ENCODE results near the gene KTN1.
A peak's percentile ranks its signal among the peaks of the same experiment; 100 is the strongest.

KTN1 gene

GRCh38 chr14:55721353-55721752 is 141.3 kb downstream of the KTN1 start:
- peak; percentile 55 for DNase-seq

GRCh38 chr14:55722054-55722453 is 142.0 kb downstream of the KTN1 start:
- no peak for DNase-seq

- DNase-seq: no peak
Observed at GRCh38 chr14:55724736-55725135, 144.7 kb downstream of the KTN1 start.

- no peak for DNase-seq
Observed at GRCh38 chr14:55730592-55731310, 150.7 kb downstream of the KTN1 start.

- DNase-seq: peak; percentile 36
Observed at GRCh38 chr14:55731311-55731872, 151.4 kb downstream of the KTN1 start.

- peak; percentile 65 for DNase-seq
Observed at GRCh38 chr14:55731881-55732498, 152.0 kb downstream of the KTN1 start.

- no peak for DNase-seq
Observed at GRCh38 chr14:55733599-55733998, 153.6 kb downstream of the KTN1 start.

Measured in NCI-H2029 treated with DMSO at 0.1 percent for 48 hours (cell line).